ENCODE data around the gene ZNF146. TPM values are rescaled to one million over a fixed set of nuclear protein-coding genes. Genes with fewer than 3 reads are reported as not detected.

ZNF146 gene
- 173 and 176 TPM in 2 replicates for total RNA-seq

GRCh38 chr19:36214386-36215275 is at the start of gene ZNF146, which contains the start of gene ZNF565:
TSS of gene ZNF146 (plus strand) at chr19:36215106. CDS start at chr19:36236441, 21,335 bp downstream.
TSS of gene ZNF565 (minus strand) at chr19:36214665. CDS start at chr19:36201985, 12,680 bp downstream.

Small RNA genes within 50 kb of the gene (small RNA-seq; reads per million reads assigned to genes)
- not detected for gene RF00019

Other genes starting within 250 kb of the ZNF146 start
- 11.1 and 12.2 TPM in 2 replicates for gene SDHAF1, start 219.9 kb upstream of the ZNF146 start, total RNA-seq
- 0.13 and 0.14 TPM in 2 replicates for gene SYNE4, start 206.3 kb upstream of the ZNF146 start, total RNA-seq
- 8.3 and 11.7 TPM in 2 replicates for gene ALKBH6, start 200.9 kb upstream of the ZNF146 start, total RNA-seq
- 4.3 and 6.6 TPM in 2 replicates for gene CLIP3, start 182.2 kb upstream of the ZNF146 start, total RNA-seq
- gene THAP8, start 160.8 kb upstream of the ZNF146 start, total RNA-seq, result 0.80 and 1.1 TPM in 2 replicates
- gene WDR62, start 160.2 kb upstream of the ZNF146 start, total RNA-seq, result 7.4 and 12.6 TPM in 2 replicates
- gene OVOL3, start 104.0 kb upstream of the ZNF146 start, total RNA-seq, result not detected in 2 replicates
- gene POLR2I, start 100.2 kb upstream of the ZNF146 start, total RNA-seq, result 25.8 TPM in 2 replicates
- 104 and 105 TPM in 2 replicates for gene TBCB, start 99.6 kb upstream of the ZNF146 start, total RNA-seq
- 241 and 313 TPM in 2 replicates for gene CAPNS1, start 75.0 kb upstream of the ZNF146 start, total RNA-seq
- 2.4 and 4.5 TPM in 2 replicates for gene COX7A1, start 62.7 kb upstream of the ZNF146 start, total RNA-seq
- 4.1 and 4.2 TPM in 2 replicates for gene ZNF565, start 441 bp upstream of the ZNF146 start, total RNA-seq
- 2.8 and 3.1 TPM in 2 replicates for gene ZFP14, start 164.1 kb downstream of the ZNF146 start, total RNA-seq
- 4.8 and 5.5 TPM in 2 replicates for gene ZFP82, start 203.5 kb downstream of the ZNF146 start, total RNA-seq

All from thoracic aorta endothelial cell (primary cell).